ENCODE results near the gene PDXK. TPM values are rescaled to one million over a fixed set of nuclear protein-coding genes. Genes with fewer than 3 reads are reported as not detected.

PDXK gene
- total RNA-seq, 6 experiments from 2014 or later: 52.9 to 87.5 (median 58.9) TPM

GRCh38 chr21:43741423-43742096 lies 22.6 kb downstream of the PDXK start:
- no peaks in the 10 kb centered on the region for H3K27me3 ChIP-seq
- no peak for ATAC-seq
- H3K27ac ChIP-seq: no peak overlapping the region
- peaks cover 0 to 22% (median 9%) of the 10 kb centered on the region in 4 donors for H3K36me3 ChIP-seq
- DNase-seq: no peak
- peaks cover 0 to 20% (median 7%) of the 10 kb centered on the region in 4 donors for H3K4me1 ChIP-seq
- H3K4me3 ChIP-seq: no peak overlapping the region
- WGBS (ENCODE audit: insufficient coverage, low coverage, low lambda C conversion rate, missing lambda C conversion rate): 73% methylated on average over 3 of the region's 28 CpGs
- TF ChIP-seq, protein P1, sequence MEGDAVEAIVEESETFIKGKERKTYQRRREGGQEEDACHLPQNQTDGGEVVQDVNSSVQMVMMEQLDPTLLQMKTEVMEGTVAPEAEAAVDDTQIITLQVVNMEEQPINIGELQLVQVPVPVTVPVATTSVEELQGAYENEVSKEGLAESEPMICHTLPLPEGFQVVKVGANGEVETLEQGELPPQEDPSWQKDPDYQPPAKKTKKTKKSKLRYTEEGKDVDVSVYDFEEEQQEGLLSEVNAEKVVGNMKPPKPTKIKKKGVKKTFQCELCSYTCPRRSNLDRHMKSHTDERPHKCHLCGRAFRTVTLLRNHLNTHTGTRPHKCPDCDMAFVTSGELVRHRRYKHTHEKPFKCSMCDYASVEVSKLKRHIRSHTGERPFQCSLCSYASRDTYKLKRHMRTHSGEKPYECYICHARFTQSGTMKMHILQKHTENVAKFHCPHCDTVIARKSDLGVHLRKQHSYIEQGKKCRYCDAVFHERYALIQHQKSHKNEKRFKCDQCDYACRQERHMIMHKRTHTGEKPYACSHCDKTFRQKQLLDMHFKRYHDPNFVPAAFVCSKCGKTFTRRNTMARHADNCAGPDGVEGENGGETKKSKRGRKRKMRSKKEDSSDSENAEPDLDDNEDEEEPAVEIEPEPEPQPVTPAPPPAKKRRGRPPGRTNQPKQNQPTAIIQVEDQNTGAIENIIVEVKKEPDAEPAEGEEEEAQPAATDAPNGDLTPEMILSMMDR (IDR thresholded peaks at IDR 0.05): no peak
- intact Hi-C loops (cut with DNase I): loop anchor here in 1 of 2 donors (10.0 kb wide), 1 partner anchor 47 kb away; no protein-coding TSS in a partner anchor
- H3K9me3 ChIP-seq: no peaks in the 10 kb centered on the region

DNA sequence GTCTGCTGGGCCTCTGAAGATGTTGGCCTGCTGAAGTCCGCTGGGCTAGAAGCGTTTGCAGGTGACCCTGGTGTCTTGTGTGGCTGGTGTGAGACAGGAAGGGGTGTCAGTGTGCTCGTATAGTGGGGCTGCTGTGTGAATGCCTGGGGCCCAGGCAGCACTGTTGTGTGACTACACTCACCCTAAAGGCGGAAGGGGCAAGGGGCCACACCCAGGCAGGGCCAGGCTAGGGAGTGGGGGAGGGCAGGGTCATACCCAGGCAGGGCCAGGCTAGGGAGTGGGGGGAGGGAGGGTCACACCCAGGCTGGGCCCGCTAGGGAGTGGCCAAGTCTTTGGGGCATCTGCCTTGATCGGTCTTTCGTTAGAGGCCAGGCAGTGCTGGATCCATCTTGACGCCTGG lies 25.0 kb downstream of the PDXK start:
- no peak overlapping the region for H3K4me3 ChIP-seq
- no peaks in the 10 kb centered on the region for H3K4me1 ChIP-seq
- 86% methylated on average over 1 of the region's 8 CpGs for WGBS (ENCODE audit: insufficient coverage, low coverage, low lambda C conversion rate, missing lambda C conversion rate)
- H3K27ac ChIP-seq: no peak overlapping the region
- intact Hi-C loops (cut with DNase I): loop anchor here in 1 of 2 donors (10.0 kb wide), 1 partner anchor 49 kb away; no protein-coding TSS in a partner anchor
- H3K27me3 ChIP-seq: no peaks in the 10 kb centered on the region
- DNase-seq (no peak), ATAC-seq (no peak)
- TF ChIP-seq POLR2A (IDR thresholded peaks at IDR 0.05): no peak
- TF ChIP-seq, protein P1 (IDR thresholded peaks at IDR 0.05): no peak
- H3K36me3 ChIP-seq: peaks cover 0 to 43% (median 12%) of the 10 kb centered on the region in 4 donors
- H3K9me3 ChIP-seq: no peaks in the 10 kb centered on the region

DNA sequence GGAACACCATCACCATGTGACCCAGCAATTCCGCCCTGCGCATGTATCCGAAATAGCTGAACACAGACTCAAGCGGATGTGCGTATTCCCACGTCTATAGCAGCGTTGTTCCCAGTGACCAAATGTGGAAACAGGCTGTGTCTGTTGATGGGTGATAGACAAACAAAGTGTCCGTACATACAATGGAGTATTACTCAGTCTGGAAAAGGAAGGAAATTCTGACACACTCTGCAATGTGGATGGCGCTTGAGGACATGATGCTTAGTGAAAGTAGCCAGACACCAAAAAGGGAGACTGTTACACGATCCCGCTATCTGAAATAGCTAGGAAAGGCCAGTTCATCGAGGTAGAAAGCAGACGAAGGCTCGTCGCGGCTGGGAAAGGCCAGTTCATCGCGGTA lies 25.8 kb downstream of the PDXK start:
- ATAC-seq (no peak), DNase-seq (no peak)
- H3K36me3 ChIP-seq: peaks cover 0 to 51% (median 12%) of the 10 kb centered on the region in 4 donors
- no peaks in the 10 kb centered on the region for H3K9me3 ChIP-seq
- intact Hi-C loops (cut with DNase I): loop anchor here in 1 of 2 donors (10.0 kb wide), 1 partner anchor 50 kb away; no protein-coding TSS in a partner anchor
- TF ChIP-seq, protein P1 (IDR thresholded peaks at IDR 0.05): no peak
- TF ChIP-seq POLR2A (IDR thresholded peaks at IDR 0.05): no peak
- H3K4me1 ChIP-seq: no peaks in the 10 kb centered on the region
- 97% methylated on average over 16 of the region's 18 CpGs for WGBS (ENCODE audit: insufficient coverage, low coverage, low lambda C conversion rate, missing lambda C conversion rate)
- H3K27me3 ChIP-seq: no peaks in the 10 kb centered on the region
- H3K4me3 ChIP-seq: no peak overlapping the region
- no peak overlapping the region for H3K27ac ChIP-seq

DNA sequence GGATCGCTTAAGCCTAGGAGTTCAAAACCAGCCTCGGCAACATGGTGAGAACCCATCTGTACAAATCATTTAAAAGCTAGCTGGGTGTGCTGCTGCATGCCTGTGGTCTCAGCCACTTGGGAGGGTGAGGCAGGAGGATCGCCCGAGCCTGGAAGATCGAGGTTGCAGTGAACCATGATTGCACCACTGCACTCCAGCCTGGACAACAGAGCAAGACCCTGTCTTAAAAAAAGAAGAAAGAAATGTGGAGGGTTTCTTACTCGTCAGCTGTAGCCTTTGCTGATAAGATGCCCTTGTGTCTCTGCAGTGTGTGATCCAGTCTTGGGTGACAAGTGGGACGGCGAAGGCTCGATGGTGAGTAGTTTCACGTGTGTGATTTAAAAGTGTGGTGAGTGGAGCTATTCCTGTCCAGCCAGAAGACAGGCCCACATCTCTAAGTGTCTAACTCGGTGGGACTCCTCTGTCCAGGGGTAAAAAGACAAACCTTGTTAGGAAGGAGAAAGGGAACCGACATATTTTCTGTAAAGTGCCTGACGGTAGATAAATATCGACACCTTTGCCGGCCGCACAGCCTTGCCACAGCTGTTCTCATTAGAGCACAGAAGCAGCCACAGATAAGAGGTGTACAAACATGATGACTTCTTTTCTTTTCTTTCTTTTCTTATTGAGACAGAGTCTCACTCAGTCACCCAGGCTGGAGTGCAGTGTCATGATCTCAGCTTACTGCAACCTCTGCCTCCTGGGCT lies 27.0 kb downstream of the PDXK start:
- Histone ChIP-seq H3K27me3 (no peaks in the 10 kb centered on the region), H3K4me1 (no peaks in the 10 kb centered on the region), H3K36me3 (peaks cover 0 to 56% (median 12%) of the 10 kb centered on the region in 4 donors), H3K4me3 (no peak overlapping the region), H3K27ac (no peak overlapping the region), H3K9me3 (no peaks in the 10 kb centered on the region)
- TF ChIP-seq, protein P1 (IDR thresholded peaks at IDR 0.05): no peak
- TF ChIP-seq POLR2A (IDR thresholded peaks at IDR 0.05): no peak
- 97% methylated on average over 13 of the region's 16 CpGs for WGBS (ENCODE audit: insufficient coverage, low coverage, low lambda C conversion rate, missing lambda C conversion rate)
- intact Hi-C loops (cut with DNase I): loop anchor here in 1 of 2 donors (10.0 kb wide), 1 partner anchor 51 kb away; no protein-coding TSS in a partner anchor
- ATAC-seq: no peak
- DNase-seq: no peak
